ENCODE results near the gene AKR1C1. TPM values are rescaled to one million over a fixed set of nuclear protein-coding genes. Genes with fewer than 3 reads are reported as not detected.

AKR1C1 gene
- 46.0 TPM for total RNA-seq

GRCh38 chr10:4962876-4963814 lies at the start of gene AKR1C1:
TSS of gene AKR1C1 (plus strand) at chr10:4963415. CDS start at chr10:4963445, 30 bp downstream.

GRCh38 chr10:5003127-5004029 lies 40.2 kb downstream of the AKR1C1 start, which contains the start of gene AKR1C2:
TSS of gene AKR1C2 (minus strand) at chr10:5003857. CDS start at chr10:5003835, 22 bp downstream.

Small RNA genes within 50 kb of the gene (small RNA-seq; reads per million reads assigned to genes)
- not detected for gene RF00096 (ENCODE audit: low replicate concordance)

Other genes with a start within 250 kb of the AKR1C1 start
- gene AKR1E2, start 137.2 kb upstream of the AKR1C1 start, total RNA-seq = 36.3 TPM
- gene AKR1C2, start 40.4 kb downstream of the AKR1C1 start, total RNA-seq = 22.8 TPM
- gene AKR1C3, start 131.0 kb downstream of the AKR1C1 start, total RNA-seq = 4.7 TPM
- gene AKR1C8, start 221.7 kb downstream of the AKR1C1 start, total RNA-seq = not detected
- gene AKR1C4, start 233.4 kb downstream of the AKR1C1 start, total RNA-seq = not detected